Astrocyte (in vitro differentiated cells and primary cell): Measurements from ENCODE around the gene ZSWIM8. TPM values are rescaled to one million over a fixed set of nuclear protein-coding genes. Genes with fewer than 3 reads are reported as not detected.
"Not testable (repeated sequence)": the region's sequence is repeated elsewhere in the genome, so short reads cannot be mapped to it uniquely, and the experiment has no call there.

ENCODE experiments used
- DNase-seq: peaks from one replicate; pipeline ENCODE4 v3.0.0-alpha.2; 2010; ENCODE audit warnings: low read depth
- FAIRE-seq: peaks from 2 replicates; lab custom pipeline; 2011; peaks lifted over from hg19 to GRCh38; lab: Jason Lieb, UNC
- H2AFZ ChIP-seq: 2 replicates; pipeline ENCODE4 v1.6.0; 2012; ENCODE audit warnings: low read depth, low read length, inconsistent platforms
- H3K27ac ChIP-seq: 2 replicates; pipeline ENCODE4 v1.5.1; 2011; ENCODE audit warnings: low read depth, low read length, inconsistent platforms
- H3K27me3 ChIP-seq: 2 replicates; pipeline ENCODE4 v1.6.0; 2011; ENCODE audit warnings: low read length, inconsistent platforms; ENCODE audit not compliant: insufficient read depth
- H3K36me3 ChIP-seq: 2 replicates; pipeline ENCODE4 v1.5.1; 2011; ENCODE audit warnings: low read length, inconsistent platforms; ENCODE audit not compliant: insufficient read depth
- H3K4me1 ChIP-seq: 2 replicates; pipeline ENCODE4 v1.5.1; 2011; ENCODE audit warnings: low read length, inconsistent platforms; ENCODE audit not compliant: insufficient read depth
- H3K4me2 ChIP-seq: 2 replicates; pipeline ENCODE4 v1.6.0; 2012; ENCODE audit warnings: low read length, inconsistent platforms
- H3K4me3 ChIP-seq: 2 replicates; pipeline ENCODE4 v1.5.1; 2011; ENCODE audit warnings: low read depth, mild to moderate bottlenecking, low read length, inconsistent platforms; ENCODE audit not compliant: insufficient read depth
- H3K79me2 ChIP-seq: 2 replicates; pipeline ENCODE4 v1.6.0; 2012; ENCODE audit warnings: mild to moderate bottlenecking, low read length, inconsistent platforms; ENCODE audit not compliant: insufficient read depth
- H3K9ac ChIP-seq: 2 replicates; pipeline ENCODE4 v1.6.0; 2012; ENCODE audit warnings: mild to moderate bottlenecking, low read length, inconsistent platforms
- H3K9me3 ChIP-seq: 2 replicates; pipeline ENCODE4 v1.5.1; 2012; ENCODE audit warnings: low read depth, mild to moderate bottlenecking, low read length, inconsistent platforms; ENCODE audit not compliant: insufficient read depth
- H4K20me1 ChIP-seq: 2 replicates; pipeline ENCODE4 v1.6.0; 2012; ENCODE audit warnings: low read length, inconsistent platforms; ENCODE audit not compliant: insufficient read depth
- H3K27ac Mint-ChIP-seq: one replicate; pipeline ENCODE4 v1.8.0; 2021; ENCODE audit warnings: mild to moderate bottlenecking, mixed read lengths; ENCODE audit not compliant: unreplicated experiment
- H3K27me3 Mint-ChIP-seq: one replicate; pipeline ENCODE4 v1.8.0; 2021; ENCODE audit warnings: low read depth, mixed read lengths; ENCODE audit not compliant: unreplicated experiment
- H3K36me3 Mint-ChIP-seq: one replicate; pipeline ENCODE4 v1.8.0; 2021; ENCODE audit warnings: low read depth, mixed read lengths; ENCODE audit not compliant: unreplicated experiment
- H3K4me1 Mint-ChIP-seq: one replicate; pipeline ENCODE4 v1.8.0; 2021; ENCODE audit warnings: low read depth, mixed read lengths; ENCODE audit not compliant: unreplicated experiment
- H3K4me3 Mint-ChIP-seq: one replicate; pipeline ENCODE4 v1.8.0; 2021; ENCODE audit warnings: mild to moderate bottlenecking, moderate library complexity, mixed read lengths; ENCODE audit not compliant: unreplicated experiment
- H3K9me3 Mint-ChIP-seq: one replicate; pipeline ENCODE4 v1.8.0; 2021; ENCODE audit warnings: mild to moderate bottlenecking, mixed read lengths; ENCODE audit not compliant: unreplicated experiment
- EZH2 ChIP-seq: IDR thresholded peaks from 2 replicates; pipeline ENCODE4 v1.6.1; 2012; ENCODE audit warnings: mild to moderate bottlenecking, low read length, inconsistent platforms; ENCODE audit not compliant: insufficient read depth
- total RNA-seq: library from RNA; stranded (reverse); gene quantifications from 2 replicates; pipeline ENCODE4 v1.2.1, GENCODE V29; 2021
- TF ChIP-seq, protein P1 (sequence below): IDR thresholded peaks from 2 replicates; pipeline ENCODE4 v1.5.1; 2011; ENCODE audit warnings: low read depth, mild to moderate bottlenecking, inconsistent platforms, low read length, moderate library complexity; ENCODE audit not compliant: insufficient read depth

The ZSWIM8 gene
- total RNA-seq, 1 donor from 2014 or later, result 70.2 TPM

DNA sequence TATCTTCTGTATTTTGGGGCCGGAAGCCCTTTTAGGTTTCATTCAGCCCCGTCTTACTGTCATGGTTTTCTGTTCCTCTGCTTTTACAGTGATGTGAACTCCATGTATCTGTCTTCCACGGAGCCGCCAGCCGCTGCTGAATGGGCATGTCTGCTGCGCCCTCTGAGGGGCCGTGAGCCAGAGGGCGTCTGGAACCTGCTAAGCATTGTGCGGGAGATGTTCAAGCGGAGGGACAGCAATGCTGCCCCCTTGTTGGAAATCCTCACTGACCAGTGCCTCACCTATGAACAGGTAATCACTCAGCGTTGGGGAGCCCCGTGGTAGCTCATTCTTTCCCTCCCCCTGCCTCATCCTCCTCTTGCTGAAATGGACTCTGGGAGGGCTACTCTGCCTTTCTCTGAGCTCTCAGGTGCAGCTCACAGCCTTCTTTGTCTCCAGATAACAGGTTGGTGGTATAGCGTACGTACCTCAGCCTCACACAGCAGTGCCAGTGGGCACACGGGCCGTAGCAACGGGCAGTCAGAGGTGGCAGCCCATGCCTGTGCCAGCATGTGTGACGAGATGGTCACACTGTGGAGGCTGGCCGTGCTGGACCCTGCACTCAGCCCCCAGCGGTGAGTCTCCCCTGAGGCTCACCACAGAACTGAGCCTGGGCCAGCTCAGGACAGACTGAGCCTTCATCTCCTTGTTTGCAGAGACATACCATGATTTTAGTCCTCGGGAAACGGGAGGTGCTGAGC, 5.7 kb downstream of the ZSWIM8 start:
- Mint-ChIP-seq H3K9me3 (no peaks in the 10 kb centered on the region), H3K36me3 (peaks cover 34% of the 10 kb centered on the region)

DNA sequence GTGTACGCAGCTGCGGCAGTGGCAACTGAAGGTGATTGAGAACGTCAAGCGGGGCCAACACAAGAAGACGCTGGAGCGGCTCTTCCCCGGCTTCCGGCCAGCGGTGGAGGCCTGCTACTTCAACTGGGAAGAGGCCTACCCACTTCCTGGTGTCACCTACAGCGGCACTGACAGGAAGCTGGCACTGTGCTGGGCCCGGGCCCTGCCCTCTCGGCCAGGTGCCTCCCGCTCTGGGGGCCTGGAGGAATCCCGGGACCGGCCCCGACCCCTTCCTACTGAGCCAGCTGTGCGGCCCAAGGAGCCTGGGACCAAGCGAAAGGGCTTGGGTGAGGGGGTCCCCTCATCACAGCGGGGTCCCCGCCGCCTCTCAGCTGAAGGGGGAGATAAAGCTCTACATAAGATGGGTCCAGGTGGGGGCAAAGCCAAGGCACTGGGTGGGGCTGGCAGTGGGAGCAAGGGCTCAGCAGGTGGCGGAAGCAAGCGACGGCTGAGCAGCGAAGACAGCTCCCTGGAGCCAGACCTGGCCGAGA, 6.5 kb downstream of the ZSWIM8 start:
- Histone ChIP-seq H3K27me3 (no peaks in the 10 kb centered on the region), H3K27ac (no peak overlapping the region), H3K79me2 (peaks cover 26% of the 10 kb centered on the region), H3K9me3 (no peaks in the 10 kb centered on the region), H3K9ac (no peak overlapping the region), H3K4me2 (no peak overlapping the region), H2AFZ (no peak overlapping the region), H3K4me1 (peaks cover 5% of the 10 kb centered on the region), H3K36me3 (peaks cover 41% of the 10 kb centered on the region), H3K4me3 (no peak overlapping the region), H4K20me1 (peaks cover 50% of the 10 kb centered on the region)
- TF ChIP-seq EZH2, result no peak
- TF ChIP-seq, protein P1, sequence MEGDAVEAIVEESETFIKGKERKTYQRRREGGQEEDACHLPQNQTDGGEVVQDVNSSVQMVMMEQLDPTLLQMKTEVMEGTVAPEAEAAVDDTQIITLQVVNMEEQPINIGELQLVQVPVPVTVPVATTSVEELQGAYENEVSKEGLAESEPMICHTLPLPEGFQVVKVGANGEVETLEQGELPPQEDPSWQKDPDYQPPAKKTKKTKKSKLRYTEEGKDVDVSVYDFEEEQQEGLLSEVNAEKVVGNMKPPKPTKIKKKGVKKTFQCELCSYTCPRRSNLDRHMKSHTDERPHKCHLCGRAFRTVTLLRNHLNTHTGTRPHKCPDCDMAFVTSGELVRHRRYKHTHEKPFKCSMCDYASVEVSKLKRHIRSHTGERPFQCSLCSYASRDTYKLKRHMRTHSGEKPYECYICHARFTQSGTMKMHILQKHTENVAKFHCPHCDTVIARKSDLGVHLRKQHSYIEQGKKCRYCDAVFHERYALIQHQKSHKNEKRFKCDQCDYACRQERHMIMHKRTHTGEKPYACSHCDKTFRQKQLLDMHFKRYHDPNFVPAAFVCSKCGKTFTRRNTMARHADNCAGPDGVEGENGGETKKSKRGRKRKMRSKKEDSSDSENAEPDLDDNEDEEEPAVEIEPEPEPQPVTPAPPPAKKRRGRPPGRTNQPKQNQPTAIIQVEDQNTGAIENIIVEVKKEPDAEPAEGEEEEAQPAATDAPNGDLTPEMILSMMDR, result no peak
- Mint-ChIP-seq H3K4me3 (no peak overlapping the region), H3K4me1 (peaks cover 5% of the 10 kb centered on the region), H3K36me3 (peaks cover 36% of the 10 kb centered on the region), H3K9me3 (no peaks in the 10 kb centered on the region), H3K27ac (no peak overlapping the region), H3K27me3 (no peaks in the 10 kb centered on the region)
- DNase-seq (no peak), FAIRE-seq (no peak)

More for the DNA sequence above, 5.7 kb downstream of the ZSWIM8 start:
- H3K4me1 Mint-ChIP-seq, result peaks cover 9% of the 10 kb centered on the region
- no peak overlapping the region for H2AFZ ChIP-seq
- peaks cover 36% of the 10 kb centered on the region for H3K36me3 ChIP-seq
- H3K79me2 ChIP-seq, result peaks cover 35% of the 10 kb centered on the region
- no peaks in the 10 kb centered on the region for H3K9me3 ChIP-seq
- no peaks in the 10 kb centered on the region for H3K27me3 ChIP-seq
- no peak for FAIRE-seq
- no peak for TF ChIP-seq EZH2
- TF ChIP-seq, protein P1, result no peak
- no peak overlapping the region for H3K9ac ChIP-seq
- no peak overlapping the region for H3K27ac Mint-ChIP-seq
- H3K27me3 Mint-ChIP-seq, result no peaks in the 10 kb centered on the region
- peaks cover 51% of the 10 kb centered on the region for H4K20me1 ChIP-seq
- DNase-seq, result no peak
- H3K4me1 ChIP-seq, result peaks cover 10% of the 10 kb centered on the region
- H3K4me3 Mint-ChIP-seq, result no peak overlapping the region
- H3K4me3 ChIP-seq, result no peak overlapping the region
- no peak overlapping the region for H3K27ac ChIP-seq
- no peak overlapping the region for H3K4me2 ChIP-seq

DNA sequence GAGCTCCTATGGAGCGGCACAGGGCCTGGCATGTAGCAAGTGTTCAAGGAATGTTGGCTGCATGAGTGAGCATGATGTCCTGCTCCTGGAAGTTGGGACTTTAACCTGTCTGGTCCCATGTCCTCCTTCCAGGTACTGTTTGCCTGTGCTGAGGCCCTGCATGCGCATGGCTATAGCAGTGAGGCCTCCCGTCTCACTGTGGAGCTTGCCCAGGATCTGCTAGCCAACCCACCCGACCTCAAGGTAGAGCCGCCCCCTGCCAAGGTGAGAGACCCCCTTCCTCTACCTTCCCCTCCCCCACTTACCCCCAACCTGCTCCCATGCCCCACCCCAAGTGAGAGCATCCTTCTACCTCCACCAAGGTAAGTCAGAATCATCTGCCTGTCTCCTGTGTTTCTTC, 8.1 kb downstream of the ZSWIM8 start:
- no peak overlapping the region for H3K4me3 ChIP-seq
- no peaks in the 10 kb centered on the region for H3K9me3 ChIP-seq
- FAIRE-seq (no peak), DNase-seq (no peak)
- H3K36me3 Mint-ChIP-seq, result peaks cover 44% of the 10 kb centered on the region
- no peak overlapping the region for H3K27ac ChIP-seq
- no peaks in the 10 kb centered on the region for H3K4me1 Mint-ChIP-seq
- H4K20me1 ChIP-seq, result peaks cover 40% of the 10 kb centered on the region
- H3K27me3 Mint-ChIP-seq, result no peaks in the 10 kb centered on the region
- H3K4me2 ChIP-seq, result no peak overlapping the region
- H3K4me3 Mint-ChIP-seq, result no peak overlapping the region
- H2AFZ ChIP-seq, result no peak overlapping the region
- H3K4me1 ChIP-seq, result no peaks in the 10 kb centered on the region
- no peak overlapping the region for H3K9ac ChIP-seq
- no peaks in the 10 kb centered on the region for H3K27me3 ChIP-seq
- peaks cover 46% of the 10 kb centered on the region for H3K36me3 ChIP-seq
- no peak for TF ChIP-seq EZH2
- TF ChIP-seq, protein P1, result no peak
- H3K9me3 Mint-ChIP-seq, result no peaks in the 10 kb centered on the region
- peaks cover 11% of the 10 kb centered on the region for H3K79me2 ChIP-seq
- no peak overlapping the region for H3K27ac Mint-ChIP-seq

DNA sequence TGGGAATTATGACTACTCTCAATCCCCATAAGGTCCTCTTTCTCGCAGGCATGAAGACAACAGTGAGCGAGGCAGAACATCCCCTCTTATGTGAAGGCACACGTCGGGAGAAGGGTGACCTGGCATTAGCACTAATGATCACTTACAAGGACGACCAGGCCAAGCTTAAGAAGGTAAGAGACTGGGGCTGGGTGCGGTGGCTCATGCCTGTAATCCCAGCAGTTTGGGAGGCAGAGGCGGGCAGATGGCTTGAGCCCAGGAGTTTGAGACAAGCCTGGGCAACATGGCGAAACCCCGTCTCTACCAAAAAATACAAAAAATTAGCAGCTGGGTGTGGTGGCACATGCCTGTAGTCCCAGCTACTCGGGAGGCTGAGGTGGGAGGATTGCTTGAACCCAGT, 10.1 kb downstream of the ZSWIM8 start:
- peaks cover 27% of the 10 kb centered on the region for H4K20me1 ChIP-seq
- H3K27ac Mint-ChIP-seq, H3K27me3 ChIP-seq, H3K9me3 ChIP-seq, H3K4me3 ChIP-seq, H3K79me2 ChIP-seq, H3K4me3 Mint-ChIP-seq, FAIRE-seq, DNase-seq, H3K9me3 Mint-ChIP-seq, H2AFZ ChIP-seq, H3K4me2 ChIP-seq, H3K4me1 Mint-ChIP-seq, H3K9ac ChIP-seq, H3K27ac ChIP-seq, H3K27me3 Mint-ChIP-seq, H3K4me1 ChIP-seq: not testable (repeated sequence)
- H3K36me3 ChIP-seq, result peaks cover 38% of the 10 kb centered on the region
- H3K36me3 Mint-ChIP-seq, result peaks cover 37% of the 10 kb centered on the region
